ENCODE measurements around the gene PLEKHG4B. TPM values are rescaled to one million over a fixed set of nuclear protein-coding genes. Genes with fewer than 3 reads are reported as not detected.

Gene PLEKHG4B
- total RNA-seq, 1 donor from 2014 or later, result 22.0 TPM

DNA sequence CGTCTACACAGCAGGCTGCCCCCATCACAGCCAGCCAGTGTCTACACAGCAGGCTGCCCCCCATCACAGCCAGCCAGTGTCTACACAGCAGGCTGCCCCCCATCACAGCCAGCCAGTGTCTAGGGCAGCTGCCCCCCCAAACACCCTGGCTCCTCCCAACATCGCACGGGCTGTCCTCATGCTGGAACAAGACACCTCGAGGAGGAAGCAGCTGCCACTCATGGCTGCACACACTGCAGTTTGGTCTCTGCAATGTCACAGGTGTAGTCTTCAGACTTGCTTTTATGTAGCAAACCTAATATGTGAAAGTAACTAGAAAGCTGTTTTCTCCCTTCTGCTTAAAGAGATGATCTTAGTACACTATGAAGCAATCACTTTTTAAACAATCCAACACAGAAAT, 109.0 kb downstream of the PLEKHG4B start:
- TF ChIP-seq, protein P1, sequence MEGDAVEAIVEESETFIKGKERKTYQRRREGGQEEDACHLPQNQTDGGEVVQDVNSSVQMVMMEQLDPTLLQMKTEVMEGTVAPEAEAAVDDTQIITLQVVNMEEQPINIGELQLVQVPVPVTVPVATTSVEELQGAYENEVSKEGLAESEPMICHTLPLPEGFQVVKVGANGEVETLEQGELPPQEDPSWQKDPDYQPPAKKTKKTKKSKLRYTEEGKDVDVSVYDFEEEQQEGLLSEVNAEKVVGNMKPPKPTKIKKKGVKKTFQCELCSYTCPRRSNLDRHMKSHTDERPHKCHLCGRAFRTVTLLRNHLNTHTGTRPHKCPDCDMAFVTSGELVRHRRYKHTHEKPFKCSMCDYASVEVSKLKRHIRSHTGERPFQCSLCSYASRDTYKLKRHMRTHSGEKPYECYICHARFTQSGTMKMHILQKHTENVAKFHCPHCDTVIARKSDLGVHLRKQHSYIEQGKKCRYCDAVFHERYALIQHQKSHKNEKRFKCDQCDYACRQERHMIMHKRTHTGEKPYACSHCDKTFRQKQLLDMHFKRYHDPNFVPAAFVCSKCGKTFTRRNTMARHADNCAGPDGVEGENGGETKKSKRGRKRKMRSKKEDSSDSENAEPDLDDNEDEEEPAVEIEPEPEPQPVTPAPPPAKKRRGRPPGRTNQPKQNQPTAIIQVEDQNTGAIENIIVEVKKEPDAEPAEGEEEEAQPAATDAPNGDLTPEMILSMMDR (conservative IDR thresholded peaks at IDR 0.05), result no peak

DNA sequence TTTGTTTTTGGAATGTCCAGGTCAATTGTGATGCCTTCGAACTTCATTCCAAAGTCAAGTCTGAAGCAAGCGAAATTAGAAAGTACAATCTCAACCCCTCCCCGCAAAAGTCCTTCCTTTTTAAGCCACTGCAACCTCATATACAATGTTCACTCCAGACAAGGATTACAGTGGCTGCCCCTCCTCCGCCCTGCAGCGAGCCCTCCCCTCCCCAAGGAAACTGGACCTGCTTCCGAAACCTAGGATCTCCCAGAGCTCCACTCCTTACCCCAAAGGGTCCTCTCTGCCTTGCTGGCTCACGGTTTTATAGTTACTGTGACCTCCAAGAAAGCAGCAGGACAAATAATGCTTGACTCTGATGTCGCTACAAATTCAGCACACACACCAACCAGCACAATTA, 109.7 kb downstream of the PLEKHG4B start:
- Mint-ChIP-seq H3K4me3 (no peak overlapping the region), H3K36me3 (ENCODE audit: low read depth) (peaks cover 2% of the 10 kb centered on the region), H3K4me1 (peaks cover 9% of the 10 kb centered on the region), H3K27ac (ENCODE audit: unreplicated experiment) (no peak overlapping the region), H3K27me3 (ENCODE audit: low read depth) (no peaks in the 10 kb centered on the region), H3K9me3 (no peaks in the 10 kb centered on the region)
- no peak for DNase-seq (ENCODE audit: low read depth, low spot score)
- TF ChIP-seq, protein P1 (conservative IDR thresholded peaks at IDR 0.05), result no peak

More for the DNA sequence above, 109.0 kb downstream of the PLEKHG4B start:
- Mint-ChIP-seq H3K27ac (ENCODE audit: unreplicated experiment) (no peak overlapping the region), H3K9me3 (no peaks in the 10 kb centered on the region), H3K27me3 (ENCODE audit: low read depth) (no peaks in the 10 kb centered on the region), H3K4me1 (peaks cover 9% of the 10 kb centered on the region), H3K4me3 (no peak overlapping the region), H3K36me3 (ENCODE audit: low read depth) (peaks cover 2% of the 10 kb centered on the region)
- DNase-seq (ENCODE audit: low read depth, low spot score), result no peak

DNA sequence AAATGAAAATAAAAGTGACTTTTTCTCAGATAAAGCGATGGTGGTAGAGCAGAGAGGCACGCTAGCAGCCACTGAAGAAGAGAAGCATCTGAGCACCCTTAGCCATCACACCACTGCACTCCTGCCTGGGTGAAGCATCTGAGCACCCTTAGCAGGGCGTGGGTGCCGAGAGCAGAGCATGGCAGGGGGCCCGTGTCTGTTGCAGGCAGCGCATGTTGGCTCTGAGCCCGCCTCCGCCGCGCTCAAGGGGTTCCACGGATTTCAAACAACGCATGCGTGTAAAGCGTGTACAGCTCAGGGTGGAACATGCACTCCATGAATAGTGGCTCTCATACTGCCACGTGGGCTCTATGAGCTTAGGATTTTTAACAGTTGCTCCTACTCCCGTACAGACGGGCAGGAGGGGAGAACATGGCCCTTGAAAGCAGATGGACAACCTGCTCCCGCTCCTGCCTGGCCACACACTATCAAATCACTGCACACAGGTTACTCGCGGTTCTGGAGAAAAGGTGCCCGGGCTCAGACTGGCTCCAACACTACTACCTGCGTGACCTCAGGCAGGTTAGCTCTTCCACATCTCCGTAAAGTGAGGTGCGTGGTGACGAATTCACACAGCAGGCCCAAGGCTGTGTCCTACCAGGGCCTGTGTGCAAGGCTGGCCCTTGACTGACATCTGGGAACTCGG, 111.4 kb downstream of the PLEKHG4B start:
- peaks cover 12% of the 10 kb centered on the region for H3K4me1 Mint-ChIP-seq
- TF ChIP-seq, protein P1 (conservative IDR thresholded peaks at IDR 0.05), result no peak
- DNase-seq (ENCODE audit: low read depth, low spot score), result no peak
- H3K9me3 Mint-ChIP-seq, result no peaks in the 10 kb centered on the region
- no peaks in the 10 kb centered on the region for H3K27me3 Mint-ChIP-seq (ENCODE audit: low read depth)
- H3K27ac Mint-ChIP-seq (ENCODE audit: unreplicated experiment), result no peak overlapping the region
- H3K36me3 Mint-ChIP-seq (ENCODE audit: low read depth), result peaks cover 6% of the 10 kb centered on the region
- H3K4me3 Mint-ChIP-seq, result no peak overlapping the region

DNA sequence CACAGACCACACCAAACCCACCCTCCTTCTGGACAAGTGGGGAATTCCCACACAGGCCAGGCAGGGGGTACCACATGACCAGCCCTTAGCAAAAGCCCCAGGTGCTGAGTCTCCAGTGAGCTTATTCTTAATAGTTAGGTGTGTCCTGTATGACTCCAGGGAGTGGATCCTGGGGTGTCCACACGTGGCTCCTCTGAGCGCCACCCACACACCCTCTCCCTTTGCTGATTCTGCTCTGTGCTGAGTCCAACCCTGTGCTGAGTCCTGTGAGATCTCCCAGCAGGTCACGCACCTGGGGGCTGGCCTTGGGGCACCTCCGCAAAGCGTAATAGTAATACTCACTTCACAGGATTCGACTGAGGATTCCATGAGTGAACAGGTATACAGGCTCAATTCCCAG, 112.0 kb downstream of the PLEKHG4B start:
- TF ChIP-seq, protein P1 (conservative IDR thresholded peaks at IDR 0.05), result no peak
- Mint-ChIP-seq H3K4me3 (no peak overlapping the region), H3K4me1 (peaks cover 12% of the 10 kb centered on the region), H3K27ac (ENCODE audit: unreplicated experiment) (no peak overlapping the region), H3K9me3 (no peaks in the 10 kb centered on the region), H3K36me3 (ENCODE audit: low read depth) (peaks cover 6% of the 10 kb centered on the region), H3K27me3 (ENCODE audit: low read depth) (no peaks in the 10 kb centered on the region)
- no peak for DNase-seq (ENCODE audit: low read depth, low spot score)

DNA sequence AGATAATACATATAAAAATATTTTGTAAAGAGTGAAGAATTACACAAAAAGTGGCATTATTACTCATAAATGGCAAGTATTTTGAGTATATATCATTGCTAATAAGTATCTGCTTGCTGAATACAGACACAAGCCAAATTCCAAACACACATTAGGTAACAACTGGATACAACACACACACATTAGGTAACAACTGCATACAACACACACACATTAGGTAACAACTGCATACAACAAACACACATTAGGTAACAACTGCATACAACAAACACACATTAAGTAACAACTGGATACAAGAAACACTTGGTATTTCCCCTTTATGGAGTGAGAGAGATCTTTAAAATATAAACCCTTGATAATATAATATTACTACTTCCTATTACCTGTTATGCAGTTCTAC, 112.5 kb downstream of the PLEKHG4B start:
- Mint-ChIP-seq H3K27me3 (ENCODE audit: low read depth) (no peaks in the 10 kb centered on the region), H3K4me1 (peaks cover 12% of the 10 kb centered on the region), H3K36me3 (ENCODE audit: low read depth) (peaks cover 6% of the 10 kb centered on the region), H3K9me3 (no peaks in the 10 kb centered on the region), H3K27ac (ENCODE audit: unreplicated experiment) (no peak overlapping the region), H3K4me3 (no peak overlapping the region)
- DNase-seq (ENCODE audit: low read depth, low spot score), result no peak
- TF ChIP-seq, protein P1 (conservative IDR thresholded peaks at IDR 0.05), result no peak

All from neural crest cell (in vitro differentiated cells).